ENCODE data around the gene MRPL57.
"Not testable (repeated sequence)": the region's sequence is repeated elsewhere in the genome, so short reads cannot be mapped to it uniquely, and the experiment has no call there.

The MRPL57 gene

GRCh38 chr13:21150013-21150412, 26.4 kb upstream of the MRPL57 start:
- Histone ChIP-seq H3K9me3 (ENCODE audit: severe bottlenecking) (no peaks in the 10 kb centered on the region), H3K27me3 (ENCODE audit: insufficient read depth, low read depth, severe bottlenecking) (no peaks in the 10 kb centered on the region), H3K4me3 (ENCODE audit: low read depth, low read length) (no peak overlapping the region), H3K36me3 (peaks cover 36% of the 10 kb centered on the region), H3K27ac (no peak overlapping the region)
- no peak for DNase-seq
- TF ChIP-seq, protein P1, sequence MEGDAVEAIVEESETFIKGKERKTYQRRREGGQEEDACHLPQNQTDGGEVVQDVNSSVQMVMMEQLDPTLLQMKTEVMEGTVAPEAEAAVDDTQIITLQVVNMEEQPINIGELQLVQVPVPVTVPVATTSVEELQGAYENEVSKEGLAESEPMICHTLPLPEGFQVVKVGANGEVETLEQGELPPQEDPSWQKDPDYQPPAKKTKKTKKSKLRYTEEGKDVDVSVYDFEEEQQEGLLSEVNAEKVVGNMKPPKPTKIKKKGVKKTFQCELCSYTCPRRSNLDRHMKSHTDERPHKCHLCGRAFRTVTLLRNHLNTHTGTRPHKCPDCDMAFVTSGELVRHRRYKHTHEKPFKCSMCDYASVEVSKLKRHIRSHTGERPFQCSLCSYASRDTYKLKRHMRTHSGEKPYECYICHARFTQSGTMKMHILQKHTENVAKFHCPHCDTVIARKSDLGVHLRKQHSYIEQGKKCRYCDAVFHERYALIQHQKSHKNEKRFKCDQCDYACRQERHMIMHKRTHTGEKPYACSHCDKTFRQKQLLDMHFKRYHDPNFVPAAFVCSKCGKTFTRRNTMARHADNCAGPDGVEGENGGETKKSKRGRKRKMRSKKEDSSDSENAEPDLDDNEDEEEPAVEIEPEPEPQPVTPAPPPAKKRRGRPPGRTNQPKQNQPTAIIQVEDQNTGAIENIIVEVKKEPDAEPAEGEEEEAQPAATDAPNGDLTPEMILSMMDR (IDR thresholded peaks at IDR 0.05; ENCODE audit: low read depth, low read length) = no peak

- Histone ChIP-seq H3K27ac (no peak overlapping the region), H3K9me3 (ENCODE audit: severe bottlenecking) (no peaks in the 10 kb centered on the region), H3K36me3 (peaks cover 23% of the 10 kb centered on the region), H3K27me3 (ENCODE audit: insufficient read depth, low read depth, severe bottlenecking) (no peaks in the 10 kb centered on the region), H3K4me3 (ENCODE audit: low read depth, low read length) (no peak overlapping the region)
- TF ChIP-seq, protein P1 (IDR thresholded peaks at IDR 0.05; ENCODE audit: low read depth, low read length) = no peak
- no peak for DNase-seq
Measured at GRCh38 chr13:21152251-21152899, 24.1 kb upstream of the MRPL57 start.

- H3K27me3 ChIP-seq (ENCODE audit: insufficient read depth, low read depth, severe bottlenecking) = no peaks in the 10 kb centered on the region
- DNase-seq = no peak
- H3K36me3 ChIP-seq = peaks cover 59% of the 10 kb centered on the region
- H3K4me3 ChIP-seq (ENCODE audit: low read depth, low read length) = no peak overlapping the region
- TF ChIP-seq, protein P1 (IDR thresholded peaks at IDR 0.05; ENCODE audit: low read depth, low read length) = no peak
- H3K27ac ChIP-seq = no peak overlapping the region
- H3K9me3 ChIP-seq (ENCODE audit: severe bottlenecking) = no peaks in the 10 kb centered on the region
Measured at GRCh38 chr13:21164631-21165030, 11.8 kb upstream of the MRPL57 start.

- H3K36me3 ChIP-seq = peaks cover 60% of the 10 kb centered on the region
- not testable (repeated sequence) for DNase-seq; H3K9me3 ChIP-seq (ENCODE audit: severe bottlenecking); H3K27me3 ChIP-seq (ENCODE audit: insufficient read depth, low read depth, severe bottlenecking); H3K4me3 ChIP-seq (ENCODE audit: low read depth, low read length); H3K27ac ChIP-seq
Measured at GRCh38 chr13:21165606-21166005, 10.9 kb upstream of the MRPL57 start.

DNA sequence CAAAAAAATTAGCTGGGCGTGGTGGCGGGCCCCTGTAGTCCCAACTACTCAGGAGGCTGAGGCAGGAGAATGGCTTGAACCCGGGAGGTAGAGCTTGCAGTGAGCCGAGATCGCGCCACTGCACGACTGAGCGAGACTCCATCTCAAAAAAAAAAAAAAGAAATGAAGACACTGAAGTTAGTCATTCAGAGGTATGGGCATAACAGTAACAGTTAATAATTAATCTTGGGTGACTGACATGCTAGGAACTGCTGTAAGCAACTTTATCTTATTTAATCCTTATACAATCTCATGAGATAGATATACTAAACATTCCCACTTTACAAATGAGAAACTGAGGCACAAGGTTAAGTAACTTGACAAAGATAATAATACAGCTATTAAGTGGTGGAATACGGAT, 5.0 kb upstream of the MRPL57 start:
- Histone ChIP-seq H3K9me3 (ENCODE audit: severe bottlenecking) (no peaks in the 10 kb centered on the region), H3K36me3 (peaks cover 49% of the 10 kb centered on the region), H3K27ac (no peak overlapping the region), H3K27me3 (ENCODE audit: insufficient read depth, low read depth, severe bottlenecking) (no peaks in the 10 kb centered on the region), H3K4me3 (ENCODE audit: low read depth, low read length) (no peak overlapping the region)
- no peak for DNase-seq
- TF ChIP-seq, protein P1 (IDR thresholded peaks at IDR 0.05; ENCODE audit: low read depth, low read length) = no peak

GRCh38 chr13:21173767-21174166, 2.7 kb upstream of the MRPL57 start:
- not testable (repeated sequence) for DNase-seq; H3K4me3 ChIP-seq (ENCODE audit: low read depth, low read length); H3K27ac ChIP-seq; H3K9me3 ChIP-seq (ENCODE audit: severe bottlenecking); H3K27me3 ChIP-seq (ENCODE audit: insufficient read depth, low read depth, severe bottlenecking)
- H3K36me3 ChIP-seq = peaks cover 43% of the 10 kb centered on the region

DNA sequence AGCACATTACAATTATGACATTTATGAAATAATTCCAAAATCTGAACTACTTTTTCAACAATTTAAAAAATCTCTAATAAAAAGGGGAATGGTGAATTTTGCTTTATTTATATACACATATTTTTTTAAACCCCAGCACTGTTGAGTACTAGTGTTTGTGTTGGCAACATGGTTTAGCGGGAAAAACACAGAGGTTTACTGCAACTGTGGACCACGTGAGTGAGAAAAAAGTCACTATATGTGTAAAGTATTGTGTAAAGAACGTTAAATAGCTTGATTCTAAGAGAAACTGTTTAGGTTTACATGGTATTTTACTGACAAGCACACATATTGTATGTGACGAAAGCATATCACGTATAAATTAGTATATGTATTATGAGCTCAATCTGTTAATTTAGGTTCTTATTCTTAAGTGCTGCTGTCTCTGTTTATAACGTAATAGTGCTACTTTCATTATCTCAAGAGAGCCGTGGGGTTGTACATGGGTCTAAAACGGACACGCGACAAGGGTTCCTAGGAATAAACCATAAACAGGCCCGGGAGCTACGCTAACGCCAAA, 723 bp upstream of the MRPL57 start:
- H3K27me3 ChIP-seq (ENCODE audit: insufficient read depth, low read depth, severe bottlenecking) = no peaks in the 10 kb centered on the region
- H3K9me3 ChIP-seq (ENCODE audit: severe bottlenecking) = no peaks in the 10 kb centered on the region
- H3K36me3 ChIP-seq = peaks cover 31% of the 10 kb centered on the region
- peak overlapping the region; percentile 94 for H3K27ac ChIP-seq
- TF ChIP-seq, protein P1 (IDR thresholded peaks at IDR 0.05; ENCODE audit: low read depth, low read length) = no peak
- H3K4me3 ChIP-seq (ENCODE audit: low read depth, low read length) = peak overlapping the region; percentile 78
- no peak for DNase-seq
